K562 (cell line): ENCODE data around the gene ZNF768. TPM values are rescaled to one million over a fixed set of nuclear protein-coding genes. Genes with fewer than 3 reads are reported as not detected.

Source experiments
- ATAC-seq: fragments of 200-7000 bp; cut with Tn5 transposase; 3 replicates; pipeline ENCODE4 v1.9.1; 2020; ENCODE audit warnings: moderate library complexity
- BruUV-seq: library from RNA; stranded (reverse); fragments of 400-500 nt; replicated peaks from 2 replicates; lab custom pipeline; 2021; lab: Mats Ljungman, UMichigan
- CTCF ChIA-PET: fragments of 300-600 bp; formaldehyde crosslinking; extraction: SDS; loops from one replicate; lab custom pipeline; 2021; ENCODE audit warnings: low intra/inter-chr PET ratio; lab: Yijun Ruan, JAX
- POLR2A ChIA-PET: fragments of 300-600, 350-650 bp; sonication (Branson Sonifier 250); formaldehyde crosslinking; extraction: SDS; loops from one replicate; lab custom pipeline; 2021; ENCODE audit warnings: antibody characterized with exemption, inconsistent platforms; lab: Yijun Ruan, JAX
- DNase-seq, 4 experiments: peaks; one replicate each; pipeline versions ENCODE4 v3.0.0 to v3.0.0-alpha.2; 2011 to 2018; ENCODE audit warnings: low spot score in 3 of 4, mixed read lengths in 3 of 4; ENCODE audit errors: extremely low read depth in 1 of 4
- FAIRE-seq: peaks from 2 replicates; lab custom pipeline; 2011; peaks lifted over from hg19 to GRCh38; lab: Jason Lieb, UNC
- H2AFZ ChIP-seq: 2 replicates; pipeline ENCODE4 v1.6.0; 2011; ENCODE audit warnings: low read depth, low read length, control low read depth, inconsistent platforms
- H3K27ac ChIP-seq: fragments of 200-600 bp; 3 replicates; pipeline ENCODE4 v1.8.0; 2011; ENCODE audit warnings: low read depth, mild to moderate bottlenecking, control low read depth, inconsistent platforms, low read length, moderate library complexity, mixed read lengths; ENCODE audit errors: extremely low read depth
- H3K27me3 ChIP-seq, 2 experiments: fragments of 300-600 bp in 1 of 2; 2 replicates in 1 of 2; 3 replicates in 1 of 2; pipeline versions ENCODE4 v1.6.0 to v1.8.0; 2011; ENCODE audit warnings: inconsistent platforms in 2 of 2, low read length in 2 of 2, mild to moderate bottlenecking in 1 of 2, mixed read lengths in 1 of 2, moderate library complexity in 1 of 2; ENCODE audit not compliant: control insufficient read depth in 2 of 2, insufficient read depth in 2 of 2
- H3K36me3 ChIP-seq: fragments of 300-600 bp; 3 replicates; pipeline ENCODE4 v1.8.0; 2011; ENCODE audit warnings: mild to moderate bottlenecking, low read length, inconsistent platforms; ENCODE audit not compliant: control insufficient read depth, insufficient read depth
- H3K4me1 ChIP-seq, 2 experiments: fragments of 200-600 bp in 1 of 2; replicated peaks in 1 of 2; 2 replicates in 1 of 2; 3 replicates in 1 of 2; pipeline versions ENCODE4 v1.5.1 to v1.8.0; 2011; ENCODE audit warnings: inconsistent platforms in 2 of 2, low read length in 2 of 2, mild to moderate bottlenecking in 1 of 2, mixed read lengths in 1 of 2, moderate library complexity in 1 of 2; ENCODE audit not compliant: control insufficient read depth in 2 of 2, insufficient read depth in 2 of 2
- H3K4me2 ChIP-seq: 2 replicates; pipeline ENCODE4 v1.6.1; 2011; ENCODE audit warnings: low read length, control low read depth, inconsistent platforms, mixed read lengths; ENCODE audit not compliant: insufficient read depth
- H3K4me3 ChIP-seq: fragments of 200-600 bp; sonication (generic), shearing (Covaris generic); 2 replicates; pipeline ENCODE4 v1.5.1; 2016; ENCODE audit warnings: control low read depth, inconsistent platforms
- H3K79me2 ChIP-seq: fragments of 200-600 bp; 3 replicates; pipeline ENCODE4 v1.8.0; 2011; ENCODE audit warnings: low read length, inconsistent platforms; ENCODE audit not compliant: control insufficient read depth, insufficient read depth
- H3K9ac ChIP-seq, 2 experiments: 2 replicates each; pipeline versions ENCODE4 v1.6.0 to v1.6.1; 2011; ENCODE audit warnings: low read depth in 2 of 2, low read length in 2 of 2, control low read depth in 1 of 2, inconsistent platforms in 1 of 2, mild to moderate bottlenecking in 1 of 2, mixed read lengths in 1 of 2; ENCODE audit not compliant: insufficient read depth in 1 of 2
- H3K9me1 ChIP-seq: one replicate; pipeline ENCODE4 v1.6.0; 2011; ENCODE audit warnings: inconsistent platforms, mild to moderate bottlenecking, low read length, moderate library complexity; ENCODE audit not compliant: control insufficient read depth, insufficient read depth
- H3K9me3 ChIP-seq: replicated peaks from 2 replicates; pipeline ENCODE4 v1.5.1; 2011; ENCODE audit warnings: low read depth, low read length, inconsistent platforms; ENCODE audit not compliant: control insufficient read depth, insufficient read depth
- H4K20me1 ChIP-seq: replicated peaks from 2 replicates; pipeline ENCODE4 v1.6.1; 2011; ENCODE audit warnings: low read length, inconsistent platforms, mixed read lengths; ENCODE audit not compliant: control insufficient read depth, insufficient read depth
- AFF1 ChIP-seq, 2 experiments: fragments of 450-650 bp; IDR thresholded peaks; 2 replicates each; pipeline ENCODE4 v1.6.1; 2018; ENCODE audit warnings: mild to moderate bottlenecking in 2 of 2, low read depth in 1 of 2; ENCODE audit not compliant: partially characterized antibody in 2 of 2
- EGR1 ChIP-seq: fragments of 450-650 bp; conservative IDR thresholded peaks from 2 replicates; pipeline ENCODE4 v1.6.1; 2017; ENCODE audit warnings: mild to moderate bottlenecking
- FOXA3 ChIP-seq, 2 experiments: fragments of 450-650 bp in 1 of 2; sonication (generic) in 1 of 2; formaldehyde crosslinking; IDR thresholded peaks in 1 of 2; conservative IDR thresholded peaks in 1 of 2; 2 replicates each; pipeline versions ENCODE4 v1.4.0 to v1.8.0; 2020 to 2022; ENCODE audit warnings: mild to moderate bottlenecking in 2 of 2, missing genetic modification reagents in 1 of 2
- HLTF ChIP-seq: fragments of 450-650 bp; IDR thresholded peaks from 2 replicates; pipeline ENCODE4 v1.6.1; 2016
- ZNF280A ChIP-seq: fragments of 450-650 bp; IDR thresholded peaks from 2 replicates; pipeline ENCODE4 v1.6.1; 2018; ENCODE audit warnings: mild to moderate bottlenecking, low read depth; ENCODE audit not compliant: partially characterized antibody
- WGBS: fragments of 100-300 bp; shearing (Covaris generic); methylation state at CpG from one replicate; pipeline ENCODE4 v1.1.6; 2016; ENCODE audit warnings: low coverage, mixed read lengths; ENCODE audit not compliant: insufficient coverage; ENCODE audit errors: missing lambda C conversion rate; 5-methylcytosine and 5-hydroxymethylcytosine counted together
- in situ Hi-C: fragments of 300-500 bp; cut with MboI; formaldehyde crosslinking; loops from 4 replicates; pipeline ENCODE4 v1.15.0; 2018; ENCODE audit warnings: inconsistent platforms, mixed read lengths
- intact Hi-C: fragments of 100-400 bp; cut with micrococcal nuclease; formaldehyde crosslinking; loops from 2 replicates; pipeline ENCODE4 v1.14.2; 2022
- polyA plus RNA-seq, 8 experiments: library from polyadenylated mRNA; depleted of rRNA in 4 of 8; stranded (reverse) in 5 of 8; unstranded in 3 of 8; fragments of >200 nt; fragmentation: Nextera tagmentation in 2 of 8; fragmentation: Illumina TruSeq in 1 of 8; extraction: Ambion mirVana in 2 of 8; extraction: Trizol in 1 of 8; gene quantifications; 2 replicates each; pipeline versions ENCODE4 v1.2.1 to v1.2.3, GENCODE V29; 2011 to 2014; ENCODE audit warnings: inconsistent platforms in 1 of 8, missing spikeins in 1 of 8
- total RNA-seq, 7 experiments: library from RNA; depleted of rRNA in 6 of 7; stranded (reverse); fragments of >200 nt in 6 of 7; fragmentation: Illumina TruSeq in 2 of 7; extraction: Trizol in 2 of 7; gene quantifications; 2 replicates each; pipeline versions ENCODE4 v1.2.1 to v1.2.3, GENCODE V29; 2011 to 2021; ENCODE audit warnings: low replicate concordance in 1 of 7

Gene ZNF768
- total and polyA plus RNA-seq, 9 of the 15 experiments (the other 6 are each of a cell fraction or from before 2014, with no cell fraction given), result 0.13 to 50.7 (median 26.9) TPM

DNA sequence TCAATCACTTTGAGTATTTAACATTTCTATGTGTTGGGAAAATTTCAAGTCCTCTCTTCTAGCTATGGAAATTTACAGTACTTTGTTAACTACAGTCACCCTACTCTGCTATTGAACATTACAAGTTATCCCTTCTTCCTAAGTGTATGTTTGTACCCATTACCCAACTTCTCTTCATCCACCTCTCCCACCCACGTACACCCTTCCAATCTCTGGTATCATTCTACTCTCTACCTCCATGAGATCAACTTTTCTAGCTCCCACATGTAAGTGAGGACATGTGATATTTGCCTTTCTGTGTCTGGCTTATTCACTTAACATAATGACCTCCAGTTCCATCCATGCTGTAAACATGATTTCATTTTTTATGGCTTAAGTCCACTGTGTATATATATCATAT is 48.3 kb upstream of the ZNF768 start:
- no peaks in the 10 kb centered on the region for H3K27me3 ChIP-seq
- H4K20me1 ChIP-seq, result no peaks in the 10 kb centered on the region
- H3K9me1 ChIP-seq, result no peaks in the 10 kb centered on the region
- FAIRE-seq (peak; percentile 56), DNase-seq (no peak), ATAC-seq (no peak)
- no peak overlapping the region for H2AFZ ChIP-seq
- no peak overlapping the region for H3K4me3 ChIP-seq
- TF ChIP-seq FOXA3 (CRISPR knock-in tag; conservative IDR thresholded peaks at IDR 0.05 in 1 of 2, IDR thresholded peaks at IDR 0.05 in 1 of 2) (no peak), EGR1 (peak; percentile 68), ZNF280A (no peak), AFF1 (IDR thresholded peaks at IDR 0.05; ENCODE audit: low read depth in 1 of 2, partially characterized antibody in 2 of 2) (no peak), HLTF (no peak)
- 11% methylated on average over 1 of the region's 1 CpG for WGBS
- BruUV-seq, result no TSS peak
- H3K4me1 ChIP-seq, result peaks cover 11 to 35% of the 10 kb centered on the region in 2 experiments; a peak in 4 of 5 replicates
- intact Hi-C loops, result no loop called here
- in situ Hi-C loops, result no loop called here
- H3K4me2 ChIP-seq, result peak overlapping the region; percentile 43
- peak overlapping the region; percentile 19 for H3K27ac ChIP-seq
- ChIA-PET CTCF (no interaction called here), POLR2A (interaction anchor here (0.9 to 1.3 kb wide), 2 partner anchors 8 to 11 kb away, joined by 3 to 5 read pairs; partner anchors contain the start of gene ZNF785)
- peaks cover 29% of the 10 kb centered on the region; the same call in 2 of the 3 replicates for H3K36me3 ChIP-seq
- H3K79me2 ChIP-seq, result peaks cover 38% of the 10 kb centered on the region
- H3K9ac ChIP-seq, result 0 out of 4 replicates have a peak overlapping the region, but pooled peaks of 1 of the 2 experiments have one; percentile 20
- no peaks in the 10 kb centered on the region for H3K9me3 ChIP-seq
